Measurements from ENCODE around the gene MGP. TPM values are rescaled to one million over a fixed set of nuclear protein-coding genes. Genes with fewer than 3 reads are reported as not detected.

Gene MGP
- polyA plus RNA-seq, 1 of the 3 experiments (the other 2 are of a cell fraction): 76.2 TPM

- ChIA-PET POLR2A (no interaction called here), CTCF (no interaction called here)
- Histone ChIP-seq H3K36me3 (replicated peaks in 1 of 2; ENCODE audit: control insufficient read depth in 1 of 2, insufficient read depth in 2 of 2, low read length in 1 of 2) (no peaks in the 10 kb centered on the region), H3K27ac (ENCODE audit: low read depth in 2 of 2, low read length in 1 of 2) (peak overlapping the region; percentile 53 to 60; a peak in 3 of 4 replicates), H3K79me2 (ENCODE audit: insufficient read depth) (no peaks in the 10 kb centered on the region), H3K9me3 (no peaks in the 10 kb centered on the region), H3K4me2 (peak overlapping the region; percentile 20; the same call in 1 of the 2 replicates), H4K20me1 (ENCODE audit: insufficient read depth) (no peaks in the 10 kb centered on the region), H3F3A (replicated peaks; ENCODE audit: insufficient read depth) (peaks cover 14% of the 10 kb centered on the region), H3K4me3 (ENCODE audit: low read depth in 2 of 2, low read length in 1 of 2) (no peak overlapping the region), H3K9ac (no peak overlapping the region), H3K9me2 (no peaks in the 10 kb centered on the region), H3K4me1 (ENCODE audit: control insufficient read depth in 1 of 2, insufficient read depth in 2 of 2, low read depth in 1 of 2, low read length in 1 of 2) (peaks cover 7 to 8% of the 10 kb centered on the region in 2 experiments; a peak in 3 of 4 replicates), H3K27me3 (ENCODE audit: insufficient read depth) (no peaks in the 10 kb centered on the region), H2AFZ (ENCODE audit: low read depth) (no peak overlapping the region)
- peak; percentile 71; the same call in 1 of the 2 replicates for TF ChIP-seq TEAD4 (IDR thresholded peaks at IDR 0.05; ENCODE audit: borderline replicate concordance, insufficient read depth)
- TF ChIP-seq JUND (IDR thresholded peaks at IDR 0.05): peak; percentile 47; the same call in 1 of the 2 replicates
- TF ChIP-seq FOSL2 (IDR thresholded peaks at IDR 0.05; ENCODE audit: borderline replicate concordance, low read depth): peak; percentile 53; the same call in 1 of the 2 replicates
- TF ChIP-seq, protein P1, sequence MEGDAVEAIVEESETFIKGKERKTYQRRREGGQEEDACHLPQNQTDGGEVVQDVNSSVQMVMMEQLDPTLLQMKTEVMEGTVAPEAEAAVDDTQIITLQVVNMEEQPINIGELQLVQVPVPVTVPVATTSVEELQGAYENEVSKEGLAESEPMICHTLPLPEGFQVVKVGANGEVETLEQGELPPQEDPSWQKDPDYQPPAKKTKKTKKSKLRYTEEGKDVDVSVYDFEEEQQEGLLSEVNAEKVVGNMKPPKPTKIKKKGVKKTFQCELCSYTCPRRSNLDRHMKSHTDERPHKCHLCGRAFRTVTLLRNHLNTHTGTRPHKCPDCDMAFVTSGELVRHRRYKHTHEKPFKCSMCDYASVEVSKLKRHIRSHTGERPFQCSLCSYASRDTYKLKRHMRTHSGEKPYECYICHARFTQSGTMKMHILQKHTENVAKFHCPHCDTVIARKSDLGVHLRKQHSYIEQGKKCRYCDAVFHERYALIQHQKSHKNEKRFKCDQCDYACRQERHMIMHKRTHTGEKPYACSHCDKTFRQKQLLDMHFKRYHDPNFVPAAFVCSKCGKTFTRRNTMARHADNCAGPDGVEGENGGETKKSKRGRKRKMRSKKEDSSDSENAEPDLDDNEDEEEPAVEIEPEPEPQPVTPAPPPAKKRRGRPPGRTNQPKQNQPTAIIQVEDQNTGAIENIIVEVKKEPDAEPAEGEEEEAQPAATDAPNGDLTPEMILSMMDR (IDR thresholded peaks at IDR 0.05): no peak
- TF ChIP-seq EP300 (IDR thresholded peaks at IDR 0.05; ENCODE audit: borderline replicate concordance in 1 of 2, low read depth in 1 of 2, low read length in 1 of 2): peak in 1 of 2 experiments; percentile 79; a peak in 1 of 4 replicates
- no peak for TF ChIP-seq RFX5 (IDR thresholded peaks at IDR 0.05; ENCODE audit: low read length)
- no peak for TF ChIP-seq SIN3A (IDR thresholded peaks at IDR 0.05; ENCODE audit: borderline replicate concordance, low read depth, low read length)
- TF ChIP-seq TCF12 (IDR thresholded peaks at IDR 0.05): peak; percentile 73; the same call in 1 of the 2 replicates
- TF ChIP-seq NFIC (IDR thresholded peaks at IDR 0.05; ENCODE audit: borderline replicate concordance): peak; percentile 84
- TF ChIP-seq, protein P2, sequence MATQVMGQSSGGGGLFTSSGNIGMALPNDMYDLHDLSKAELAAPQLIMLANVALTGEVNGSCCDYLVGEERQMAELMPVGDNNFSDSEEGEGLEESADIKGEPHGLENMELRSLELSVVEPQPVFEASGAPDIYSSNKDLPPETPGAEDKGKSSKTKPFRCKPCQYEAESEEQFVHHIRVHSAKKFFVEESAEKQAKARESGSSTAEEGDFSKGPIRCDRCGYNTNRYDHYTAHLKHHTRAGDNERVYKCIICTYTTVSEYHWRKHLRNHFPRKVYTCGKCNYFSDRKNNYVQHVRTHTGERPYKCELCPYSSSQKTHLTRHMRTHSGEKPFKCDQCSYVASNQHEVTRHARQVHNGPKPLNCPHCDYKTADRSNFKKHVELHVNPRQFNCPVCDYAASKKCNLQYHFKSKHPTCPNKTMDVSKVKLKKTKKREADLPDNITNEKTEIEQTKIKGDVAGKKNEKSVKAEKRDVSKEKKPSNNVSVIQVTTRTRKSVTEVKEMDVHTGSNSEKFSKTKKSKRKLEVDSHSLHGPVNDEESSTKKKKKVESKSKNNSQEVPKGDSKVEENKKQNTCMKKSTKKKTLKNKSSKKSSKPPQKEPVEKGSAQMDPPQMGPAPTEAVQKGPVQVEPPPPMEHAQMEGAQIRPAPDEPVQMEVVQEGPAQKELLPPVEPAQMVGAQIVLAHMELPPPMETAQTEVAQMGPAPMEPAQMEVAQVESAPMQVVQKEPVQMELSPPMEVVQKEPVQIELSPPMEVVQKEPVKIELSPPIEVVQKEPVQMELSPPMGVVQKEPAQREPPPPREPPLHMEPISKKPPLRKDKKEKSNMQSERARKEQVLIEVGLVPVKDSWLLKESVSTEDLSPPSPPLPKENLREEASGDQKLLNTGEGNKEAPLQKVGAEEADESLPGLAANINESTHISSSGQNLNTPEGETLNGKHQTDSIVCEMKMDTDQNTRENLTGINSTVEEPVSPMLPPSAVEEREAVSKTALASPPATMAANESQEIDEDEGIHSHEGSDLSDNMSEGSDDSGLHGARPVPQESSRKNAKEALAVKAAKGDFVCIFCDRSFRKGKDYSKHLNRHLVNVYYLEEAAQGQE (IDR thresholded peaks at IDR 0.05; ENCODE audit: low read depth, low read length): no peak
- TF ChIP-seq, protein P3, sequence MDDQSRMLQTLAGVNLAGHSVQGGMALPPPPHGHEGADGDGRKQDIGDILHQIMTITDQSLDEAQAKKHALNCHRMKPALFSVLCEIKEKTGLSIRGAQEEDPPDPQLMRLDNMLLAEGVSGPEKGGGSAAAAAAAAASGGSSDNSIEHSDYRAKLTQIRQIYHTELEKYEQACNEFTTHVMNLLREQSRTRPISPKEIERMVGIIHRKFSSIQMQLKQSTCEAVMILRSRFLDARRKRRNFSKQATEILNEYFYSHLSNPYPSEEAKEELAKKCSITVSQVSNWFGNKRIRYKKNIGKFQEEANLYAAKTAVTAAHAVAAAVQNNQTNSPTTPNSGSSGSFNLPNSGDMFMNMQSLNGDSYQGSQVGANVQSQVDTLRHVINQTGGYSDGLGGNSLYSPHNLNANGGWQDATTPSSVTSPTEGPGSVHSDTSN (IDR thresholded peaks at IDR 0.05): peak; percentile 77
- no peak for TF ChIP-seq MXI1 (IDR thresholded peaks at IDR 0.05; ENCODE audit: low read depth, low read length)
- TF ChIP-seq POLR2AphosphoS5 (IDR thresholded peaks at IDR 0.05; ENCODE audit: low read depth, low read length): 0 out of 2 replicates have a peak, but pooled peaks have one; percentile 14
- no peak for DNase-seq
- 29% methylated on average over 3 of the region's 3 CpGs for WGBS (ENCODE audit: low lambda C conversion rate)
Measured at GRCh38 chr12:14841761-14842160, 43.9 kb downstream of the MGP start.

Data from SK-N-SH (cell line).